Measurements from ENCODE around the gene NPEPL1. TPM values are rescaled to one million over a fixed set of nuclear protein-coding genes. Genes with fewer than 3 reads are reported as not detected.

Gene NPEPL1
- total and polyA plus RNA-seq, 10 of the 15 experiments (the other 5 are each of a cell fraction or from before 2014, with no cell fraction given) = 0.08 to 21.3 (median 10.2) TPM

DNA sequence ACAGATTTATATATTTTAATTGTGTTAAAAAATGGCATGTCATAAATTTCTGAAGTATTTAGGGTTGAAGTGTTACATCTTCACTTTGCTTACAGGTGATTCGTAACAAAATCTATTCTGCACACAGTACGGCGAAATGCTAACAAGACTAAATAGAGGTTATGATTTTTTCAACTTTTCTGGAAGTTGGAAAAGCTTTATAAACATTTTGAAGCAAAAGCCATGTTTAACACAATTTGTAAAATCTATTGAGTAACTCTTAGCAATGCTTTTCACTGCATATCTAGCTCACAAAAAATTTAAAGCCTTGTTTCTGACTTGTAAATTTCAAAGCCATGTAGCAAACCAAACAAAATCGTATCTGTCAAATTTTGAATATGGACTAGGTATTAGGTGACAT lies 38.3 kb upstream of the NPEPL1 start (continued):
- TF ChIP-seq, protein P1, sequence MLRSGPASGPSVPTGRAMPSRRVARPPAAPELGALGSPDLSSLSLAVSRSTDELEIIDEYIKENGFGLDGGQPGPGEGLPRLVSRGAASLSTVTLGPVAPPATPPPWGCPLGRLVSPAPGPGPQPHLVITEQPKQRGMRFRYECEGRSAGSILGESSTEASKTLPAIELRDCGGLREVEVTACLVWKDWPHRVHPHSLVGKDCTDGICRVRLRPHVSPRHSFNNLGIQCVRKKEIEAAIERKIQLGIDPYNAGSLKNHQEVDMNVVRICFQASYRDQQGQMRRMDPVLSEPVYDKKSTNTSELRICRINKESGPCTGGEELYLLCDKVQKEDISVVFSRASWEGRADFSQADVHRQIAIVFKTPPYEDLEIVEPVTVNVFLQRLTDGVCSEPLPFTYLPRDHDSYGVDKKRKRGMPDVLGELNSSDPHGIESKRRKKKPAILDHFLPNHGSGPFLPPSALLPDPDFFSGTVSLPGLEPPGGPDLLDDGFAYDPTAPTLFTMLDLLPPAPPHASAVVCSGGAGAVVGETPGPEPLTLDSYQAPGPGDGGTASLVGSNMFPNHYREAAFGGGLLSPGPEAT (IDR thresholded peaks at IDR 0.05; ENCODE audit: low read depth) = no peak
- TF ChIP-seq POU2F2 (IDR thresholded peaks at IDR 0.05; ENCODE audit: borderline replicate concordance, low read depth, low read length) = no peak
- TF ChIP-seq, protein P2, sequence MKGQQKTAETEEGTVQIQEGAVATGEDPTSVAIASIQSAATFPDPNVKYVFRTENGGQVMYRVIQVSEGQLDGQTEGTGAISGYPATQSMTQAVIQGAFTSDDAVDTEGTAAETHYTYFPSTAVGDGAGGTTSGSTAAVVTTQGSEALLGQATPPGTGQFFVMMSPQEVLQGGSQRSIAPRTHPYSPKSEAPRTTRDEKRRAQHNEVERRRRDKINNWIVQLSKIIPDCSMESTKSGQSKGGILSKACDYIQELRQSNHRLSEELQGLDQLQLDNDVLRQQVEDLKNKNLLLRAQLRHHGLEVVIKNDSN (IDR thresholded peaks at IDR 0.05; ENCODE audit: borderline replicate concordance, extremely low read length, insufficient read depth, low read depth, low read length) = no peak
- TF ChIP-seq ZNF274 (IDR thresholded peaks at IDR 0.05; ENCODE audit: insufficient read depth, insufficient read length) = no peak
- no peak for TF ChIP-seq MYB (IDR thresholded peaks at IDR 0.05; ENCODE audit: borderline replicate concordance, low read depth, low read length)
- no peak for TF ChIP-seq GABPA (IDR thresholded peaks at IDR 0.05; ENCODE audit: low read depth)
- no peak for TF ChIP-seq RUNX3 (IDR thresholded peaks at IDR 0.05; ENCODE audit: low read length)
- TF ChIP-seq SIN3A (IDR thresholded peaks at IDR 0.05; ENCODE audit: low read depth, low read length) = no peak
- no peak for TF ChIP-seq CBX3 (IDR thresholded peaks at IDR 0.05; ENCODE audit: borderline replicate concordance, low read depth)
- no peak for TF ChIP-seq NFYA (IDR thresholded peaks at IDR 0.05; ENCODE audit: borderline replicate concordance, low read depth, low read length)
- no peak; the same call in 1 of the 2 replicates for TF ChIP-seq NFXL1 (IDR thresholded peaks at IDR 0.05; ENCODE audit: borderline replicate concordance)

All from GM12878 (cell line).